SU-DHL-6 (cell line): ENCODE data around the gene RAP1GAP2.

ENCODE experiments used
- CTCF ChIP-seq: fragments of 200-600 bp; sonication (generic); IDR thresholded peaks from one replicate; pipeline ENCODE4 v1.5.1; 2017; ENCODE audit warnings: antibody characterized with exemption, mild to moderate bottlenecking, low read length, moderate library complexity; ENCODE audit not compliant: insufficient read depth, poor library complexity, severe bottlenecking
- EZH2phosphoT487 ChIP-seq: fragments of 200-600 bp; sonication (generic), shearing (Covaris generic); conservative IDR thresholded peaks from 2 replicates; pipeline ENCODE4 v1.6.1; 2018; ENCODE audit warnings: mild to moderate bottlenecking, antibody characterized with exemption, low read length, moderate library complexity, mixed read lengths

GRCh38 chr17:2980904-2981246 lies 184.6 kb downstream of the RAP1GAP2 start:
- no peak for TF ChIP-seq CTCF
- TF ChIP-seq EZH2phosphoT487 = no peak
